ENCODE data around the gene A1CF. TPM values are rescaled to one million over a fixed set of nuclear protein-coding genes. Genes with fewer than 3 reads are reported as not detected.
"Not testable (repeated sequence)": the region's sequence is repeated elsewhere in the genome, so short reads cannot be mapped to it uniquely, and the experiment has no call there.

Gene A1CF
- polyA plus RNA-seq, 2 donors: not detected

DNA sequence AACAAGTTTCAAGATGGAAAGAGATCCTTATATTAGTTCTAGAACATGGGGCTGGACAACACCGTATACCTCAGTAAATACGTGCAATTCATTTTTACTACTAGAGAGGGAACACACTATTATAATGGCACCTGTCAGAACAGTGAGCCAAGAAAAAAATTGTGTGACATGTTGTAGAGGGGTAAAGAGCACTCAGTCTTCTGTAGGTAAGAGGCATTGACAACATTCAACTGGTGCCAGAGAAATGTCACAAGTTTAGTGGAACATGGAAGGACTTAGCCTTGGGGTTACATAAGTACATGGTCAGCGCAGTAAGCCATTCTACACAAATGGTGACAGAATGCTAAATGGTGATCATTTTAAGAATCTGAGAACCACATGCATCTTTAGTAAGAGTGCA is 113.4 kb downstream of the A1CF start:
- not testable (repeated sequence) for H3K27me3 ChIP-seq (ENCODE audit: control insufficient read depth in 1 of 2, insufficient read depth in 2 of 2, low read length in 2 of 2); H3K27ac ChIP-seq (ENCODE audit: low read depth in 2 of 2, low read length in 1 of 2); H3K4me3 ChIP-seq (ENCODE audit: low read depth in 1 of 2, low read length in 2 of 2); H3K36me3 ChIP-seq (ENCODE audit: control insufficient read depth in 2 of 2, insufficient read depth in 2 of 2, low read length in 1 of 2); H3K4me1 ChIP-seq (ENCODE audit: control insufficient read depth in 2 of 2, insufficient read depth in 2 of 2, low read length in 1 of 2); H3K9me3 ChIP-seq (ENCODE audit: control insufficient read depth in 2 of 2, insufficient read depth in 1 of 2, low read depth in 1 of 2, low read length in 1 of 2)
- WGBS, 2 donors: 92 to 95% methylated on average over 3 of the region's 3 CpGs

DNA sequence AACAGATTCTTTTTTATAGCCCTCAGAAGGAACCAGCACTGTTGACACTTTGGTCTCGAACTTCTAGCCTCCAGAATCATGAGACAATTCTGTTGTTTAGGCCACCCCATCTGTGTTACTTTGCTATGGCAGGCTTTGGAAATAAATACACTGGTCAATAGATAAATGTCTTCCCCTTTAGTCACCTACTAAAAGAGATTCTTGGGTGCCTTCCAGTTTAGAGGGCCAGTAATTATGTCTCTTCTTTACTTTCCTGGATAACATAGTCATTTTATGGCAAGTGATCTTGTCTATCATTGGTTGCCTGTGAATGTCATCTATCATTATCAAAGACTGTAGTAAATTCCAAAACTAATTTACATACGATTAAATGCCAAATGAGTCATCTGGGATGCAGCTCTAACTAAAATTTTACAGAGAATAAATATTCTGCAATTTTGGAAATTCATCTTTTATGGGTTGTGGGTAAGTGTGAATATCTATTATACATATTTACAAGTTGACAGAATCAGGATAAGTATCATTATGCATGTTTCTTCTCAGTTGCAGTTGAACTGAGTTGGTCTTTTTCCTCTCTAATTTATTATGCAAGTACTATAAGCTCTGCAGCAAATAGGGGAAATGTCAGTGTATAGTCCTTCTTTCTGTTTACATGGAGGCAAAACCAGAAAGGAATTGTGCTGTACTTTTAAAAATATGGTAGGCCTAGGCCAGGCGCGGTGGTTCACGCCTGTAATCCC is 118.5 kb downstream of the A1CF start:
- H3K4me1 ChIP-seq (ENCODE audit: control insufficient read depth in 2 of 2, insufficient read depth in 2 of 2, low read length in 1 of 2); H3K27me3 ChIP-seq (ENCODE audit: control insufficient read depth in 1 of 2, insufficient read depth in 2 of 2, low read length in 2 of 2); H3K9me3 ChIP-seq (ENCODE audit: control insufficient read depth in 2 of 2, insufficient read depth in 1 of 2, low read depth in 1 of 2, low read length in 1 of 2); H3K27ac ChIP-seq (ENCODE audit: low read depth in 2 of 2, low read length in 1 of 2); H3K4me3 ChIP-seq (ENCODE audit: low read depth in 1 of 2, low read length in 2 of 2); H3K36me3 ChIP-seq (ENCODE audit: control insufficient read depth in 2 of 2, insufficient read depth in 2 of 2, low read length in 1 of 2): not testable (repeated sequence)
- WGBS, 2 donors: 80 to 86% methylated on average over 4 to 5 of the region's 5 CpGs

Other genes starting within 250 kb of the A1CF start
- gene ASAH2B, start 145.7 kb downstream of the A1CF start, polyA plus RNA-seq: 1 to 10 TPM; 1.1 to 2.2 TPM
- gene PRKG1, start 188.9 kb upstream of the A1CF start, polyA plus RNA-seq: under 1 TPM; 0.84 to 0.87 TPM

Data from esophagus (tissue), 2 donors.